H9 (cell line): ENCODE data around the gene FAM3D. TPM values are rescaled to one million over a fixed set of nuclear protein-coding genes. Genes with fewer than 3 reads are reported as not detected.

ENCODE experiments used
- DNase-seq: peaks from one replicate; pipeline ENCODE4 v3.0.0-alpha.2; 2017
- H2AFZ ChIP-seq: one replicate; pipeline ENCODE4 v1.6.1; 2013; ENCODE audit warnings: mild to moderate bottlenecking, low read length, control low read depth, moderate library complexity
- H2AK5ac ChIP-seq: 2 replicates; pipeline ENCODE4 v1.6.1; 2013; ENCODE audit warnings: low read length, control low read depth, mixed read lengths; ENCODE audit not compliant: insufficient read length
- H2BK120ac ChIP-seq: one replicate; pipeline ENCODE4 v1.6.1; 2013; ENCODE audit warnings: low read depth, mild to moderate bottlenecking, low read length, control low read depth, inconsistent platforms; ENCODE audit not compliant: poor library complexity, severe bottlenecking
- H2BK12ac ChIP-seq: 2 replicates; pipeline ENCODE4 v1.6.1; 2013; ENCODE audit warnings: low read length, control low read depth, mixed read lengths, low read depth; ENCODE audit not compliant: insufficient read length
- H2BK15ac ChIP-seq: 2 replicates; pipeline ENCODE4 v1.6.1; 2013; ENCODE audit warnings: low read depth, low read length, control low read depth
- H2BK20ac ChIP-seq: one replicate; pipeline ENCODE4 v1.6.1; 2013; ENCODE audit warnings: low read depth, mild to moderate bottlenecking, low read length, control low read depth, inconsistent platforms; ENCODE audit not compliant: poor library complexity, severe bottlenecking
- H2BK5ac ChIP-seq: 2 replicates; pipeline ENCODE4 v1.6.1; 2013; ENCODE audit warnings: low read length, control low read depth, mixed read lengths; ENCODE audit not compliant: insufficient read length
- H3K14ac ChIP-seq: 2 replicates; pipeline ENCODE4 v1.6.1; 2013; ENCODE audit warnings: low read length, control low read depth; ENCODE audit not compliant: insufficient read depth
- H3K18ac ChIP-seq: 2 replicates; pipeline ENCODE4 v1.6.1; 2013; ENCODE audit warnings: low read depth, mild to moderate bottlenecking, mixed read lengths, low read length, control low read depth; ENCODE audit not compliant: insufficient read length
- H3K23ac ChIP-seq: 2 replicates; pipeline ENCODE4 v1.6.1; 2013; ENCODE audit warnings: low read length, control low read depth, mixed read lengths, low read depth; ENCODE audit not compliant: insufficient read length
- H3K23me2 ChIP-seq: 2 replicates; pipeline ENCODE4 v1.6.1; 2013; ENCODE audit warnings: low read depth, mild to moderate bottlenecking, mixed read lengths, low read length, control low read depth; ENCODE audit not compliant: insufficient read length, poor library complexity, severe bottlenecking
- H3K27ac ChIP-seq: 2 replicates; pipeline ENCODE4 v1.5.1; 2013; ENCODE audit warnings: low read length, control low read depth, mixed read lengths, low read depth; ENCODE audit not compliant: insufficient read length
- H3K27me3 ChIP-seq: 2 replicates; pipeline ENCODE4 v1.6.1; 2013; ENCODE audit warnings: low read length, control low read depth, inconsistent platforms; ENCODE audit not compliant: insufficient read depth
- H3K4ac ChIP-seq: 2 replicates; pipeline ENCODE4 v1.6.1; 2013; ENCODE audit warnings: low read depth, mild to moderate bottlenecking, control low read depth, inconsistent platforms, low read length, moderate library complexity
- H3K4me1 ChIP-seq: 2 replicates; pipeline ENCODE4 v1.6.1; 2013; ENCODE audit warnings: low read length, control low read depth, inconsistent platforms; ENCODE audit not compliant: insufficient read depth
- H3K4me2 ChIP-seq: 2 replicates; pipeline ENCODE4 v1.6.1; 2013; ENCODE audit warnings: low read length, control low read depth, mixed read lengths; ENCODE audit not compliant: insufficient read length, insufficient read depth
- H3K56ac ChIP-seq: 2 replicates; pipeline ENCODE4 v1.6.1; 2013; ENCODE audit warnings: low read depth, mild to moderate bottlenecking, mixed read lengths, low read length, control low read depth; ENCODE audit not compliant: insufficient read length
- H3K79me1 ChIP-seq: 2 replicates; pipeline ENCODE4 v1.6.1; 2013; ENCODE audit warnings: low read depth, mild to moderate bottlenecking, moderate library complexity, low read length, control low read depth, inconsistent platforms; ENCODE audit not compliant: insufficient read depth, poor library complexity, severe bottlenecking
- H3K79me2 ChIP-seq: 2 replicates; pipeline ENCODE4 v1.6.1; 2013; ENCODE audit warnings: low read length, control low read depth, inconsistent platforms; ENCODE audit not compliant: insufficient read depth
- H3K9ac ChIP-seq: 2 replicates; pipeline ENCODE4 v1.6.1; 2013; ENCODE audit warnings: low read length, control low read depth, mixed read lengths; ENCODE audit not compliant: insufficient read length; ENCODE audit errors: extremely low read depth
- H3K9me3 ChIP-seq: one replicate; pipeline ENCODE4 v1.6.1; 2013; ENCODE audit warnings: low read depth, low read length, inconsistent platforms; ENCODE audit not compliant: control insufficient read depth
- H3T11ph ChIP-seq: one replicate; pipeline ENCODE4 v1.6.1; 2013; ENCODE audit warnings: mild to moderate bottlenecking, low read length, control low read depth, inconsistent platforms
- H4K20me1 ChIP-seq: one replicate; pipeline ENCODE4 v1.6.1; 2013; ENCODE audit not compliant: control insufficient read depth, insufficient read length, insufficient read depth
- H4K5ac ChIP-seq: 2 replicates; pipeline ENCODE4 v1.6.1; 2013; ENCODE audit warnings: low read depth, mild to moderate bottlenecking, mixed read lengths, low read length, control low read depth; ENCODE audit not compliant: insufficient read length
- H4K8ac ChIP-seq: replicated peaks from 2 replicates; pipeline ENCODE4 v1.6.1; 2013; ENCODE audit warnings: low read length, control low read depth, mixed read lengths, low read depth; ENCODE audit not compliant: insufficient read length
- H4K91ac ChIP-seq: 2 replicates; pipeline ENCODE4 v1.6.1; 2013; ENCODE audit warnings: low read depth, mild to moderate bottlenecking, moderate library complexity, mixed read lengths, low read length, control low read depth; ENCODE audit not compliant: insufficient read length
- H3K27ac Mint-ChIP-seq, 3 experiments: 2 replicates in 2 of 3; 3 replicates in 1 of 3; pipeline ENCODE4 v1.8.0; 2020 to 2021; ENCODE audit warnings: mixed read lengths in 3 of 3, mild to moderate bottlenecking in 1 of 3, moderate library complexity in 1 of 3
- H3K27me3 Mint-ChIP-seq: 2 replicates; pipeline ENCODE4 v1.8.0; 2021; ENCODE audit warnings: low read depth, mild to moderate bottlenecking, moderate library complexity, mixed read lengths
- H3K36me3 Mint-ChIP-seq, 3 experiments: 2 replicates in 2 of 3; 3 replicates in 1 of 3; pipeline ENCODE4 v1.8.0; 2020 to 2021; ENCODE audit warnings: low read depth in 3 of 3, mixed read lengths in 3 of 3; ENCODE audit not compliant: insufficient read depth in 1 of 3
- H3K4me1 Mint-ChIP-seq, 2 experiments: 2 replicates each; pipeline ENCODE4 v1.8.0; 2020; ENCODE audit warnings: mixed read lengths in 2 of 2
- H3K4me3 Mint-ChIP-seq, 2 experiments: 2 replicates in 1 of 2; 3 replicates in 1 of 2; pipeline ENCODE4 v1.8.0; 2020 to 2021; ENCODE audit warnings: mild to moderate bottlenecking in 2 of 2, mixed read lengths in 2 of 2, moderate library complexity in 1 of 2
- H3K9me3 Mint-ChIP-seq, 2 experiments: 2 replicates in 1 of 2; 3 replicates in 1 of 2; pipeline ENCODE4 v1.8.0; 2020; ENCODE audit warnings: mild to moderate bottlenecking in 2 of 2, mixed read lengths in 2 of 2, moderate library complexity in 1 of 2
- WGBS: extraction: QIAGEN DNeasy Blood & Tissue Kit; methylation state at CpG from one replicate; pipeline ENCODE4 v1.1.7; 2013; ENCODE audit warnings: missing lambda C conversion rate, low lambda C conversion rate, mixed read lengths; ENCODE audit not compliant: insufficient read length; ENCODE audit errors: extremely low coverage; 5-methylcytosine and 5-hydroxymethylcytosine counted together
- total RNA-seq: library from RNA; stranded (reverse); gene quantifications from 2 replicates; pipeline ENCODE4 v1.2.1, GENCODE V29; 2021
- TF ChIP-seq, protein P1 (sequence below): fragments of 200-600 bp; sonication (generic); conservative IDR thresholded peaks from 3 replicates; pipeline ENCODE4 v1.8.0; 2021; ENCODE audit warnings: antibody characterized with exemption, mild to moderate bottlenecking

Gene FAM3D
- total RNA-seq, 1 experiment from 2014 or later: not detected

GRCh38 chr3:58672451-58672850 is 5.9 kb upstream of the FAM3D start:
- Histone ChIP-seq H2AFZ (no peak overlapping the region), H3K9ac (no peak overlapping the region), H3K27ac (no peak overlapping the region), H2AK5ac (no peak overlapping the region), H2BK5ac (no peak overlapping the region), H3K4me1 (no peaks in the 10 kb centered on the region), H3K27me3 (no peaks in the 10 kb centered on the region), H2BK15ac (no peak overlapping the region), H3K14ac (no peak overlapping the region), H3K79me2 (no peaks in the 10 kb centered on the region), H3K4me2 (no peak overlapping the region), H4K8ac (no peak overlapping the region), H4K20me1 (no peaks in the 10 kb centered on the region), H3K4ac (no peak overlapping the region), H3K79me1 (no peaks in the 10 kb centered on the region), H3K18ac (no peak overlapping the region), H2BK12ac (no peak overlapping the region), H3T11ph (no peak overlapping the region), H3K9me3 (no peaks in the 10 kb centered on the region), H2BK120ac (no peak overlapping the region), H4K91ac (no peak overlapping the region), H3K56ac (no peak overlapping the region), H2BK20ac (no peak overlapping the region), H3K23ac (no peak overlapping the region), H3K23me2 (no peaks in the 10 kb centered on the region), H4K5ac (no peak overlapping the region)
- H3K4me3 Mint-ChIP-seq: no peak overlapping the region
- no peak overlapping the region for H3K27ac Mint-ChIP-seq
- peaks cover 29% of the 10 kb centered on the region for H3K27me3 Mint-ChIP-seq
- H3K9me3 Mint-ChIP-seq: peaks cover 4 to 10% of the 10 kb centered on the region in 2 experiments
- TF ChIP-seq, protein P1, sequence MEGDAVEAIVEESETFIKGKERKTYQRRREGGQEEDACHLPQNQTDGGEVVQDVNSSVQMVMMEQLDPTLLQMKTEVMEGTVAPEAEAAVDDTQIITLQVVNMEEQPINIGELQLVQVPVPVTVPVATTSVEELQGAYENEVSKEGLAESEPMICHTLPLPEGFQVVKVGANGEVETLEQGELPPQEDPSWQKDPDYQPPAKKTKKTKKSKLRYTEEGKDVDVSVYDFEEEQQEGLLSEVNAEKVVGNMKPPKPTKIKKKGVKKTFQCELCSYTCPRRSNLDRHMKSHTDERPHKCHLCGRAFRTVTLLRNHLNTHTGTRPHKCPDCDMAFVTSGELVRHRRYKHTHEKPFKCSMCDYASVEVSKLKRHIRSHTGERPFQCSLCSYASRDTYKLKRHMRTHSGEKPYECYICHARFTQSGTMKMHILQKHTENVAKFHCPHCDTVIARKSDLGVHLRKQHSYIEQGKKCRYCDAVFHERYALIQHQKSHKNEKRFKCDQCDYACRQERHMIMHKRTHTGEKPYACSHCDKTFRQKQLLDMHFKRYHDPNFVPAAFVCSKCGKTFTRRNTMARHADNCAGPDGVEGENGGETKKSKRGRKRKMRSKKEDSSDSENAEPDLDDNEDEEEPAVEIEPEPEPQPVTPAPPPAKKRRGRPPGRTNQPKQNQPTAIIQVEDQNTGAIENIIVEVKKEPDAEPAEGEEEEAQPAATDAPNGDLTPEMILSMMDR: no peak
- no peak for DNase-seq
- WGBS: no CpG with 5 or more reads among the region's 8 CpGs
- peaks cover 0 to 5% (median 4%) of the 10 kb centered on the region in 3 experiments; a peak in 3 of 7 replicates for H3K36me3 Mint-ChIP-seq
- H3K4me1 Mint-ChIP-seq: no peaks in the 10 kb centered on the region
